ENCODE results near the gene GMEB2.
"Not testable (repeated sequence)": the region's sequence is repeated elsewhere in the genome, so short reads cannot be mapped to it uniquely, and the experiment has no call there.

GMEB2 gene

GRCh38 chr20:63640086-63640485 is 13.2 kb upstream of the GMEB2 start:
- no peak for DNase-seq (ENCODE audit: low read depth in 3 of 3, low spot score in 1 of 3)

GRCh38 chr20:63639093-63639975 is 12.4 kb upstream of the GMEB2 start:
- peak in 2 of 3 donors; percentile 59 to 65 for DNase-seq (ENCODE audit: low read depth in 3 of 3, low spot score in 1 of 3)

- no peak for DNase-seq (ENCODE audit: low read depth in 3 of 3, low spot score in 1 of 3)
Measured at GRCh38 chr20:63636752-63637628, 10.1 kb upstream of the GMEB2 start.

- peak in 2 of 3 donors; percentile 49 to 52 for DNase-seq (ENCODE audit: low read depth in 3 of 3, low spot score in 1 of 3)
Measured at GRCh38 chr20:63635431-63636141, 8.7 kb upstream of the GMEB2 start.

GRCh38 chr20:63633732-63634131 is 6.8 kb upstream of the GMEB2 start:
- no peak for DNase-seq (ENCODE audit: low read depth in 3 of 3, low spot score in 1 of 3)

- DNase-seq (ENCODE audit: low read depth in 3 of 3, low spot score in 1 of 3) = not testable (repeated sequence)
Measured at GRCh38 chr20:63631426-63631825, 4.5 kb upstream of the GMEB2 start.

GRCh38 chr20:63630956-63631355 is 4.1 kb upstream of the GMEB2 start:
- DNase-seq (ENCODE audit: low read depth in 3 of 3, low spot score in 1 of 3) = not testable (repeated sequence)

GRCh38 chr20:63628246-63628975 is 1.5 kb upstream of the GMEB2 start:
- peak in 1 of 3 donors; percentile 60 for DNase-seq (ENCODE audit: low read depth in 3 of 3, low spot score in 1 of 3)

GRCh38 chr20:63627751-63628245 is 897 bp upstream of the GMEB2 start:
- DNase-seq (ENCODE audit: low read depth in 3 of 3, low spot score in 1 of 3) = no peak

GRCh38 chr20:63627129-63627750 is 339 bp upstream of the GMEB2 start:
- peak; percentile 88 to 92 (median 91) for DNase-seq (ENCODE audit: low read depth in 3 of 3, low spot score in 1 of 3)

GRCh38 chr20:63625771-63626423 is 1.0 kb downstream of the GMEB2 start:
- DNase-seq (ENCODE audit: low read depth in 3 of 3, low spot score in 1 of 3) = no peak

- DNase-seq (ENCODE audit: low read depth in 3 of 3, low spot score in 1 of 3) = no peak
Measured at GRCh38 chr20:63624486-63624885, 2.4 kb downstream of the GMEB2 start.

GRCh38 chr20:63622732-63623131 is 4.2 kb downstream of the GMEB2 start:
- no peak for DNase-seq (ENCODE audit: low read depth in 3 of 3, low spot score in 1 of 3)

- no peak for DNase-seq (ENCODE audit: low read depth in 3 of 3, low spot score in 1 of 3)
Measured at GRCh38 chr20:63622096-63622495, 4.8 kb downstream of the GMEB2 start.

GRCh38 chr20:63620991-63621390 is 5.9 kb downstream of the GMEB2 start:
- DNase-seq (ENCODE audit: low read depth in 3 of 3, low spot score in 1 of 3) = no peak

GRCh38 chr20:63619505-63619904 is 7.4 kb downstream of the GMEB2 start:
- DNase-seq (ENCODE audit: low read depth in 3 of 3, low spot score in 1 of 3) = no peak

- DNase-seq (ENCODE audit: low read depth in 3 of 3, low spot score in 1 of 3) = no peak
Measured at GRCh38 chr20:63619086-63619485, 7.8 kb downstream of the GMEB2 start.

- no peak for DNase-seq (ENCODE audit: low read depth in 3 of 3, low spot score in 1 of 3)
Measured at GRCh38 chr20:63618291-63618980, 8.5 kb downstream of the GMEB2 start.

- no peak for DNase-seq (ENCODE audit: low read depth in 3 of 3, low spot score in 1 of 3)
Measured at GRCh38 chr20:63617876-63618265, 9.0 kb downstream of the GMEB2 start.

All from stimulated activated CD4-positive, alpha-beta T cell treated with anti-CD3 and anti-CD28 coated beads, TNF-alpha, amount 100 ng/mL, for 1 hour (primary cell).